HFF-Myc (cell line): ENCODE results near the gene MOV10.
A peak's percentile ranks its signal among the peaks of the same experiment; 100 is the strongest.

Experiments used
- DNase-seq: peaks from one replicate; pipeline ENCODE4 v3.0.0-alpha.2; 2011; ENCODE audit warnings: low read depth; ENCODE audit errors: extremely low read depth
- H3K4me3 ChIP-seq: replicated peaks from 2 replicates; pipeline ENCODE4 v1.5.1; 2011; ENCODE audit warnings: low read depth, mild to moderate bottlenecking, control low read depth, low read length
- TF ChIP-seq, protein P1 (sequence below): IDR thresholded peaks from 2 replicates; pipeline ENCODE4 v1.5.1; 2012; ENCODE audit warnings: mild to moderate bottlenecking, low read depth, low read length, control low read depth; ENCODE audit errors: missing control alignments

MOV10 gene

DNA sequence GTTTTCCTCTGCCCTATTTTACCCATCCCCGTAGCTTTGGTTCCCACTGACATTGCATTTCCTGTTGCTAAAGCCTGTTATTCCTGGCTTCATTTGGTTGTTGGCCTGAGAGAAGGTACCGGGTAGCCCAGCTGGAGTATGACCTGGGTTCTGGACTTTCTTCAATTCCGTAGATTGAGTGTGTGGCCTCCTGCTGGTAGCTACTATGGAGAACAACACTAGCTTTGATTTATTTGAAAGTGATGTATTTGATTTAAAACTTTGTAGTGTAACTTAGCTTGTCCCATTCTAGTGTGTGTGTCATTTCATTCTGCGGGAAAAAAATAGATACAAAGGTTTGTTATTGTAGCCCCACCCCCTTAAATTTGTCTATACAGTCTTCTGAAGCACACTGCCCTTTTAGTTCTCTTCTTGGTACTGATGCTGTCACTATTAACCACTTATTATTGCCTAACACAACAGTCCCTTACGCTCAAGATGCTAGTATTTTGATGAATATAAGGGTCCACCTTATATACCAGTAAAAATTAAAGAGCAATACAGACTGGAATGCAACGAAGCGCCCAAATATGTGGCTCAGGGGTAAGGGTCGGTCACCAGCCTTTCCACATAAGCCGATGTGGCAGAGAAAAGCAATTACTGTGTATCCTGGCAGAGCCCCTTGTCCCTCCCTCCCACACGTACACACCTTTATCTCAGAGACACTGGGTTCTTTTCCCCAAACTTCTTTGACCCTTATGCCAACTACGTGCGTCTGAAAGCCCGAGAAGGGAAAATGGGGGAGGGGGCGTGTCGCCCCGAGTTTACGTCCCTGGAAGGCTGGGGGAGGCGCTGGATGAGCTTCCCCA is 643 bp upstream of the MOV10 start:
- TF ChIP-seq, protein P1, sequence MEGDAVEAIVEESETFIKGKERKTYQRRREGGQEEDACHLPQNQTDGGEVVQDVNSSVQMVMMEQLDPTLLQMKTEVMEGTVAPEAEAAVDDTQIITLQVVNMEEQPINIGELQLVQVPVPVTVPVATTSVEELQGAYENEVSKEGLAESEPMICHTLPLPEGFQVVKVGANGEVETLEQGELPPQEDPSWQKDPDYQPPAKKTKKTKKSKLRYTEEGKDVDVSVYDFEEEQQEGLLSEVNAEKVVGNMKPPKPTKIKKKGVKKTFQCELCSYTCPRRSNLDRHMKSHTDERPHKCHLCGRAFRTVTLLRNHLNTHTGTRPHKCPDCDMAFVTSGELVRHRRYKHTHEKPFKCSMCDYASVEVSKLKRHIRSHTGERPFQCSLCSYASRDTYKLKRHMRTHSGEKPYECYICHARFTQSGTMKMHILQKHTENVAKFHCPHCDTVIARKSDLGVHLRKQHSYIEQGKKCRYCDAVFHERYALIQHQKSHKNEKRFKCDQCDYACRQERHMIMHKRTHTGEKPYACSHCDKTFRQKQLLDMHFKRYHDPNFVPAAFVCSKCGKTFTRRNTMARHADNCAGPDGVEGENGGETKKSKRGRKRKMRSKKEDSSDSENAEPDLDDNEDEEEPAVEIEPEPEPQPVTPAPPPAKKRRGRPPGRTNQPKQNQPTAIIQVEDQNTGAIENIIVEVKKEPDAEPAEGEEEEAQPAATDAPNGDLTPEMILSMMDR, result peak; percentile 52
- DNase-seq, result no peak
- H3K4me3 ChIP-seq, result peak overlapping the region; percentile 71

DNA sequence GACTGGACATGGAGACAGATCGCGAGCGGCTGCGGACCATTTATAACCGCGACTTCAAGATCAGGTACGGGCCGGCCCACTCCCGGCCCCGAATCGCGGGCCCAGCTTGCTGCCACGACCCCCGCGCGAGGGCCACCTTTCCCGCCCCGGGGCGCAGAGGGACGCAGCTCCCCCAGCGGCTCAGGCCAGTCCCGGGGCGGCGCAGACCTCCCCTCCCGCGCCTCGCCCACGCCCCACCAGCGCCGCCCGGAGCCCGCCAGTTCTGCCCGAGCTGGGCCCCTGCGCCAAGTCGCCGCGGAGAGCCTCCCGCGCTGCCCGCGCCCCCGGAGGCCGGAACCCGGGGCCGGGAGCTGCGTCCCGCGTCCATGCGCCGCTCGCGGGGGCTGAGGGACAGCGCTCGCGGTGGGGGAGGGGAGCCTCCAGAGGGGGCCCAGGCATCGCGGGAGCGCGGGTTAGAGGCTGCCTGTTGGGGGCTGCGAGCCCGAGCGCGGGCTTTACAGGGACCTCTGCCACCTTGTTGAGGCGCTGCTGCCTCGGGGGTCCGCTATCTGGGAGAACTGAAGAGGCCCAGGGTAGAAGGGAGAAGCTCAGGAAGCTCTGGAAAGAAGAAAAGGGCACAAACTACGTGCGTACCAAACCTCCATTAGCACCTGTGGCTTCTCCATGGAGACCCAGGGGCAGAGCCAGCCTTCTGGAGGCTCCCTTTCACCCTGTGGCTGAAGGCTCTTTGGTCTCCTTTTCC is 698 bp downstream of the MOV10 start:
- no peak for DNase-seq
- TF ChIP-seq, protein P1, result no peak
- peak overlapping the region; percentile 71 for H3K4me3 ChIP-seq

DNA sequence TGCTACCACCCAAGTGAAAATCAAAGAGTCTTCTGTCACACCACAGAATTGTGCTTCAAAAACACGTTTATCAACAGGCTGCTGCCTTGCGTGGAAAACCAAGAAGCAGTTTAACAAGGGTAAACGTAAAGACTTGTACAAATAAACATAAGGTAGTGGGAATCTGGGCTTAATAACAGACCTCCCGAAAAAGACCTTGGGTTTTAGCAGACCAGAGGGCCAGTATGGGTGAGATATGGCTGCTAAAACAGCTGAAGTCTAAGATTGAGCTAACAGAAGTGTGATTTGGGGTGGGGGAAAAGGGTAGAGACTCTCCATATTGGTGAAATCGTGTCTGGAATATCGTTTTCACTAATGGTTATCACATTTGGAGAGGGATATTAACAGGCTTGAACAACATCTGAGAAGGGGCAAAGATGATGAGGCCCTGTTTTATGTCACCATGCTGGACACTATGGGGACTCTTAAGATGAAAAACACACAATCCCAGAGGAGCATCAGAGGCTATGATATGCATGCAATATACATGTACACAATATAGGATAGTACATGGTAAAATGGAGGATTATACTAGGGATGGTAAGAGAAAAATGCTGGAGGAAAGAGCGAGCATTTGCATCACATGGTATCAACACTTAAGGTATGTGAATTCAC is 1.4 kb downstream of the MOV10 start:
- H3K4me3 ChIP-seq, result peak overlapping the region; percentile 71
- TF ChIP-seq, protein P1, result no peak

DNA sequence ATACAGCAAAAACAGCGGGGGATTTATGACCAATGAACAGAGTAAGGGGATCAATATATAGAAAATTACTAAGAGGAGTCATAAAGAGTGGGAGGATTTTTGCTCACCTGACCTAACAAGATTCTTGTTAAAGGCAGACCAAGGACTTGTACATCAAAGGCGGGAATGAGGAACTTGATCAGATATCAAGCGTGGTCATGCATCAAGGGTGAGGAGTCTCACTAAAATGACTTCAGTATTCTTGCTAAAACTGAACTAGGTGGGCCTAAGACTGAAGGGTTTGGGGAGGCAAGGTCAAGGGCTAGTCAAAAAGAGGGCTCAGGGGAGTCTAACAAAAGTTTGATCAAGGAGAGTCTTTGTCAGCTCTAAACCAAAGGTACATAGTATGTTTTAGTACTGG is 2.1 kb downstream of the MOV10 start:
- TF ChIP-seq, protein P1, result no peak
- no peak for DNase-seq
- no peak overlapping the region for H3K4me3 ChIP-seq

More for the DNA sequence above, 1.4 kb downstream of the MOV10 start:
- no peak for DNase-seq

DNA sequence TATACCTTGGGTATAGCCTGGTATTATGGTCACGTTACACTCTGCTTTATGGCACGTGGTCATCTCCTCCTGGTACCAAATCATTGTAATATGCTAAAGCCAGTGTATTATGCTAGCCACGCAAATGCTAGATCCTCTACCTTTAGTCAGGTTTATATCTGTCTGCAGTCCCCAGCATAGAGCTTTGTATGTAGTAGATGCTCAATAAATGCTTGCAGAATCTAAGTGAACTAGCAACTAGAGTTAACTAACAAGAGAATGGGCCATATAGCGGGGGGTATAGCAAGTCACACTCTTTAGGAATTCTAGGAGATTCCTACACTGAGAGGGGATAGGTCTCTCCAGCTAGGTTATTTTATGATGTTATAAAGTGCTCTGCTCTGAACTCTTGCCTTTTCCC is 3.0 kb downstream of the MOV10 start:
- H3K4me3 ChIP-seq, result no peak overlapping the region
- DNase-seq, result no peak
- TF ChIP-seq, protein P1, result no peak

DNA sequence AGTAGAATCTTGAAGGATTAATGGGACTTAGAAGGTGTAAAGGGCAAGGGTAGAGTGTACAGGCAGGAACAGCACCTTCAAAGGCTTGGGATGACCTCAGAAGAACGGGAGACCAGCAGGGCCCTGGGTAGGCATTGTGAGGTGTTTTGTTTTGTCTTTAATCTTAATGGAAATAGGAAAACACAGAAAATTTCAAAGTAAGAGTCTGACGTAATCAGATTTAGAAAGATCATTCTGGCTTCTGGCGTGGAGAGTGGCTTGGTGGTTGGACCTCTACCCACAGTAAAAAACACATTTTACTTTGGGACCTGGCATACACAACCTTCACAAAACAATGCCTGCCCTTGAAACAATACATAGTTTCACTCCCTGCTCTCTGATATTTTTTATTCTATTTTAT is 4.1 kb downstream of the MOV10 start:
- H3K4me3 ChIP-seq, result no peak overlapping the region
- no peak for DNase-seq
- TF ChIP-seq, protein P1, result no peak
